Astrocyte of the cerebellum (primary cell): ENCODE results near the gene OTOGL.
A peak's percentile ranks its signal among the peaks of the same experiment; 100 is the strongest.

Experiments used
- DNase-seq: peaks from one replicate; pipeline ENCODE4 v3.0.0-alpha.2; 2011; ENCODE audit warnings: low read depth
- H3K4me3 ChIP-seq: 2 replicates; pipeline ENCODE4 v1.5.1; 2011; ENCODE audit warnings: mild to moderate bottlenecking, low read depth, low read length, moderate library complexity
- CTCF ChIP-seq: IDR thresholded peaks from 2 replicates; pipeline ENCODE4 v1.5.1; 2012; ENCODE audit warnings: low read length, low read depth, moderate library complexity, mild to moderate bottlenecking; ENCODE audit errors: missing control alignments
- in situ Hi-C: cut with HindIII; loops from 2 replicates; pipeline ENCODE4 v1.10.0; 2017; ENCODE audit warnings: low sequenced_read_pairs

The OTOGL gene

GRCh38 chr12:80187660-80188090, 88.3 kb downstream of the OTOGL start:
- TF ChIP-seq CTCF = no peak
- H3K4me3 ChIP-seq = no peak overlapping the region
- in situ Hi-C loops = loop anchor here (25.0 kb wide), 1 partner anchor 625 kb away; no protein-coding TSS in a partner anchor
- peak; percentile 28 for DNase-seq

DNA sequence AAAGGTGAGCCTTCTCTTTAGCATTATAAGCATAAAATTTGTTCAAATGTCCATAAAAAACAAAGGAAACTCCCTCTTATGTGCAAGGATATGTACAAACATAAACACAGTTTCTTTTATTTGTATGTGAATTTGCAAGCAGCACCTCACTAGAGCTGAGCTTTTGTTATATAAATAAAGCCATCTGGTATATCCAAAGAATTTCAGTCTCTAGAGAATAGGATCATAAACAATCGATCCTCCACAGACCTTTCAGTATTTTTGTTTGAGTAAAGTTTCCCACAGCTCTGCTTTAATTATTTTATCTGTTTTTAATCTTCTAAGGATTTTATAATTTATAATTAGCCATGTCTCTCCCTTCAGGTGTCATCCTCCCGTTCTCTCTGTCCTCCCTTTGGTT, 89.2 kb downstream of the OTOGL start:
- no peak for DNase-seq
- no peak for TF ChIP-seq CTCF
- in situ Hi-C loops = loop anchor here (25.0 kb wide), 1 partner anchor 626 kb away; no protein-coding TSS in a partner anchor
- no peak overlapping the region for H3K4me3 ChIP-seq

- peak; percentile 82 for DNase-seq
- no peak for TF ChIP-seq CTCF
- in situ Hi-C loops = loop anchor here (25.0 kb wide), 1 partner anchor 627 kb away; no protein-coding TSS in a partner anchor
- H3K4me3 ChIP-seq = no peak overlapping the region
Observed at GRCh38 chr12:80189241-80189640, 89.9 kb downstream of the OTOGL start.

DNA sequence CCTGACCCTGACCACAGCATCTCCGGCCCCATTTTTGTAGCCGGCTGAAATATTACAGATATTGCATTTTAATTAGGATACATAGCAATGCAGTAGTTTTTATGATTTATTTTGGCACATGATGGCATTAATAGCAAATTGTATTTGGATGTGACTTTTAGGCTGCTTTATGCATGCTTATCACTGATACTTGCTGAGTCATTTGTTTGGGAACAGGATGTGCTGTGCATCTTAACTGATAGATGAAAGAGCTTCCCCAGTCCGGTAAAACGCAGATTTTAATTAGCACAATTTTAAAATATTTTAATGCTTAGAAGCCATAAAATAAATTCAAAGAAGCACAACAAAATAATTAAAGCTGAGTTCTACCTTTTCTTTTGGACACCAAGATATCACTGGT, 90.7 kb downstream of the OTOGL start:
- H3K4me3 ChIP-seq = no peak overlapping the region
- no peak for TF ChIP-seq CTCF
- no peak for DNase-seq
- in situ Hi-C loops = loop anchor here (25.0 kb wide), 1 partner anchor 628 kb away; no protein-coding TSS in a partner anchor

DNA sequence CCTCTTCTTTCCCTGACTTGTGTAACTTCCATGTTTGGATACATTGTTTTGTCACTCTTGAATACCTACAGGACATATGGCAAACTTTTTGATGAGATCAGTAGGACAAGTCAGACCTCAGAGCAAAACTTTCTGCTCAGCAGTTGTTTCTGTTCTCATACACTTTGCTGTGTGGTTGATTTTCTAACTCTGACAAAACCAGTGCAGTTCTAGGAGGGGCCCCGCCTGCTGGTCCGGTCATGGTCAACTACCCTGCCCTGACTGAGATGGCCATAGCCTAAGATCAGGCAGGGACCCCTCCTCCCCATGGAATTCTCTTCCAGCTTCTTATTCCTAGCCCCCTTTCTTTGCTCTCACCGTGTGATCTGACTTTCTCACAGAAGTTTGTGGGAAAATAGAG, 92.8 kb downstream of the OTOGL start:
- in situ Hi-C loops = loop anchor here (25.0 kb wide), 1 partner anchor 630 kb away; no protein-coding TSS in a partner anchor
- no peak overlapping the region for H3K4me3 ChIP-seq
- TF ChIP-seq CTCF = no peak
- DNase-seq = no peak

DNA sequence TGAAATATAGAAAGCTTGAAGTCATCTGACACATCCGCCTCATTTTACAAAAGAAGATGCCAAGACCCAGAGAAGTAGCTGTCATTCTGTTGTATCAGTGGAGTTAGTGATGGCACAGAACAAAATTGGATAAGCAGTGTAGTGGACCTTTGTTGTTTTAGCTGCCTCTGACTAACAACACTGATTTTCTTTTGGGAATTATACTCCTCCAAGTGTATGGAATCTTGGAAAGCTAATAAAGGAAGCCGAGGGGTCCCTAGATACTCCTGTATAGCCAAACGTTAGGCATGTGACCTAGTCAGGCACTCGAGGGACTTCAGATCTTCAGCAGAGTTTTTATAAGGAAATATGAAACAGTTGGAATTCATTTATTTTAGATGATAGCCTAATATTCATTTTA, 94.5 kb downstream of the OTOGL start:
- no peak overlapping the region for H3K4me3 ChIP-seq
- no peak for DNase-seq

More for the DNA sequence above, 94.5 kb downstream of the OTOGL start:
- no peak for TF ChIP-seq CTCF
- in situ Hi-C loops = loop anchor here (25.0 kb wide), 1 partner anchor 632 kb away; no protein-coding TSS in a partner anchor
